Activated CD8-positive, alpha-beta T cell treated with anti-CD3 and anti-CD28 coated beads for 36 hours (primary cell): Measurements from ENCODE around the gene GPT2. TPM values are rescaled to one million over a fixed set of nuclear protein-coding genes. Genes with fewer than 3 reads are reported as not detected.

Experiments used
- ATAC-seq: fragments of 200-7000 bp; cut with Tn5 transposase; one replicate; pipeline ENCODE4 v1.10.0; 2021; ENCODE audit warnings: mild to moderate bottlenecking, moderate library complexity
- CTCF ChIA-PET: fragments of 350-600 bp; sonication (Branson Sonifier 250); formaldehyde crosslinking; loops from one replicate; lab custom pipeline; 2021; ENCODE audit warnings: antibody characterized with exemption; lab: Charles Lee
- POLR2A ChIA-PET: fragments of 350-600 bp; sonication (Branson Sonifier 250); formaldehyde crosslinking; loops from one replicate; lab custom pipeline; 2021; ENCODE audit warnings: antibody characterized with exemption; lab: Charles Lee
- DNase-seq: peaks from one replicate; pipeline ENCODE4 v3.0.0-alpha.2; 2020
- H3K27ac Mint-ChIP-seq: one replicate; pipeline ENCODE4 v1.8.0; 2021; ENCODE audit warnings: mild to moderate bottlenecking, mixed read lengths
- H3K27me3 Mint-ChIP-seq: one replicate; pipeline ENCODE4 v1.8.0; 2021; ENCODE audit warnings: mixed read lengths
- H3K36me3 Mint-ChIP-seq: one replicate; pipeline ENCODE4 v1.8.0; 2021; ENCODE audit warnings: low read depth, mixed read lengths
- H3K4me1 Mint-ChIP-seq: one replicate; pipeline ENCODE4 v1.8.0; 2021; ENCODE audit warnings: low read depth, mixed read lengths
- H3K4me3 Mint-ChIP-seq: one replicate; pipeline ENCODE4 v1.8.0; 2021; ENCODE audit warnings: mild to moderate bottlenecking, moderate library complexity, mixed read lengths
- H3K9me3 Mint-ChIP-seq: one replicate; pipeline ENCODE4 v1.8.0; 2021; ENCODE audit warnings: mixed read lengths
- CTCF ChIP-seq: fragments of 200-600 bp; IDR thresholded peaks from one replicate; pipeline ENCODE4 v1.8.0; 2022; ENCODE audit warnings: antibody characterized with exemption, mild to moderate bottlenecking
- intact Hi-C: fragments of 100-400 bp; cut with micrococcal nuclease; formaldehyde crosslinking; loops from one replicate; pipeline ENCODE4 v1.10.0; 2022
- total RNA-seq, 2 experiments: library from RNA; stranded (reverse); gene quantifications; one replicate each; pipeline ENCODE4 v1.2.3, GENCODE V29; 2021

The GPT2 gene
- total RNA-seq, 2 experiments from 2014 or later: 39.3 to 50.6 TPM

- ChIA-PET POLR2A (no interaction called here), CTCF (interaction anchor here (0.7 to 1.5 kb wide), 2 partner anchors 45 to 226 kb away, joined by 3 to 5 read pairs; no protein-coding TSS in a partner anchor)
- Mint-ChIP-seq H3K27ac (no peak overlapping the region), H3K36me3 (peaks cover 21% of the 10 kb centered on the region), H3K27me3 (no peaks in the 10 kb centered on the region), H3K9me3 (no peaks in the 10 kb centered on the region), H3K4me1 (no peaks in the 10 kb centered on the region), H3K4me3 (no peak overlapping the region)
- intact Hi-C loops: no loop called here
- no peak for DNase-seq
- TF ChIP-seq CTCF: no peak
- ATAC-seq: no peak
Observed at GRCh38 chr16:46899443-46900143, 15.4 kb downstream of the GPT2 start.

DNA sequence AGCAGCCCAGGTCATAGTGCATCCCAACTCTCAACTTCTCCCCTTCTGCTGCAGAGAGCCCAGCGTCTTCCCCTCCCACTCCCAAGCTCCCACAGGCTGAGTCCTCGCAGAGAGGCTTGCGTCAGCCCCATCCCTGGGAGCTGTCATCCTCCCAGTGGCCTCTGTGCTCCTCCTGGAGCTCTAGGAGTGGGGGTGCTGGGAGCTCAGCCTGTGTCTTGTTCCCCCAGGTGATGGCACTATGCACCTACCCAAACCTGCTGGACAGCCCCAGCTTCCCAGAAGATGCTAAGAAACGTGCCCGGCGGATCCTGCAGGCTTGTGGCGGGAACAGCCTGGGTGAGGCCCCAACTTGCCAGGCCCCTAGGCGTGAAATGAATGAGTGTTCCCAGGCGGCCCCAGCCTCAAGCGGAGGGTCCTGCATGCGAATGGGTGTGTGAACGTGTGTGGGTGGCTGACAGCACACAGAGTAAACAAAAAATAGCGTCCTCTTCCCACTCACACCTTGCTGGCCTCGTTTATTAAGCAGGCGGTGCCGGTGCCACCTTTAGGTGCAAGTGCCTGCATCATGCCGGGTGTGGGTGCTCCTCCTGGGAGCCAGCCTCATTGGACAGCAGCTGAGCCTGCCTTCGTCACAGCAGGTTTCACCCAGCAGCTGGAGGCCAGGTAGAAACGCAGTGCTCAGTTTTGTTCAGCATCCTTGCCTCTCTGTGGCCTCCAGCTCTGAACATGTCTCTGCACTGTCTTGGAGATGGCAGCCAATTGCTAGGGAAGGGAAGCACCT is 16.5 kb downstream of the GPT2 start:
- intact Hi-C loops: no loop called here
- DNase-seq: no peak
- Mint-ChIP-seq H3K9me3 (no peaks in the 10 kb centered on the region), H3K4me1 (no peaks in the 10 kb centered on the region), H3K36me3 (peaks cover 22% of the 10 kb centered on the region), H3K4me3 (no peak overlapping the region), H3K27me3 (no peaks in the 10 kb centered on the region), H3K27ac (no peak overlapping the region)
- CTCF ChIA-PET: interaction anchor here (0.7 to 1.5 kb wide), 2 partner anchors 46 to 227 kb away, joined by 3 to 5 read pairs; no protein-coding TSS in a partner anchor
- TF ChIP-seq CTCF: no peak
- POLR2A ChIA-PET: interaction anchor here (0.8 to 0.9 kb wide), 2 partner anchors 19 to 83 kb away, joined by 3 read pairs; no protein-coding TSS in a partner anchor
- no peak for ATAC-seq

DNA sequence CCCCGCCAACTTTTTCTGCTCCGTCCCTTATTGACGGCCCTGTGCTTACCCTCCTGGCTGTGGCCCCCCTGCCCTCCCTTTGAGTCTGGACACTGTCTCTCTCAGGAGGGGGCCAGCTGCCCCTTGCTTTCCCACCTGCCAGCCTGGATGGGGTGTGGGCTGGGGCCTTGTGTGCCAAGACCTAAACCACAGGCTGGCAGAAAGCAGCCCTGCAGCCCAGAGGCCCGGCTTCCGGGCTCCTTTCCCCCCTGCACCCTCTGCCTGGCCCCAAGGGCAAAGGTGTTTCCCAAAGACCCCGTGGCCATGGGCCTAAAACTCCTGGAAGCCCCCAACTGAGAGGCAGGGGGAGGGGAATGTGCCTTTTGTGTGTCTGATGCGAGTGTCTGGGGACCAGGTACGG is 17.5 kb downstream of the GPT2 start:
- H3K27me3 Mint-ChIP-seq: no peaks in the 10 kb centered on the region
- no peaks in the 10 kb centered on the region for H3K9me3 Mint-ChIP-seq
- no peak for TF ChIP-seq CTCF
- peaks cover 23% of the 10 kb centered on the region for H3K36me3 Mint-ChIP-seq
- no peaks in the 10 kb centered on the region for H3K4me1 Mint-ChIP-seq
- CTCF ChIA-PET: interaction anchor here (0.9 to 1.2 kb wide), 2 partner anchors 18 to 48 kb away, joined by 3 to 4 read pairs; no protein-coding TSS in a partner anchor
- intact Hi-C loops: no loop called here
- no peak for ATAC-seq
- no peak for DNase-seq
- POLR2A ChIA-PET: no interaction called here
- no peak overlapping the region for H3K4me3 Mint-ChIP-seq
- no peak overlapping the region for H3K27ac Mint-ChIP-seq

- Mint-ChIP-seq H3K36me3 (peaks cover 25% of the 10 kb centered on the region), H3K27me3 (no peaks in the 10 kb centered on the region), H3K9me3 (no peaks in the 10 kb centered on the region), H3K4me1 (no peaks in the 10 kb centered on the region), H3K4me3 (no peak overlapping the region), H3K27ac (no peak overlapping the region)
- ChIA-PET CTCF (interaction anchor here (1.8 to 1.9 kb wide), 2 partner anchors 27 to 50 kb away, joined by 5 to 7 read pairs; no protein-coding TSS in a partner anchor), POLR2A (no interaction called here)
- intact Hi-C loops: no loop called here
- TF ChIP-seq CTCF: no peak
- DNase-seq (no peak), ATAC-seq (no peak)
Observed at GRCh38 chr16:46903255-46903905, 19.2 kb downstream of the GPT2 start.
